Measurements from ENCODE around the gene SLC16A3. TPM values are rescaled to one million over a fixed set of nuclear protein-coding genes. Genes with fewer than 3 reads are reported as not detected.
"Not testable (repeated sequence)": the region's sequence is repeated elsewhere in the genome, so short reads cannot be mapped to it uniquely, and the experiment has no call there.

Gene SLC16A3
- total and polyA plus RNA-seq, 2 donors from 2014 or later: 28.8 to 85.7 TPM

DNA sequence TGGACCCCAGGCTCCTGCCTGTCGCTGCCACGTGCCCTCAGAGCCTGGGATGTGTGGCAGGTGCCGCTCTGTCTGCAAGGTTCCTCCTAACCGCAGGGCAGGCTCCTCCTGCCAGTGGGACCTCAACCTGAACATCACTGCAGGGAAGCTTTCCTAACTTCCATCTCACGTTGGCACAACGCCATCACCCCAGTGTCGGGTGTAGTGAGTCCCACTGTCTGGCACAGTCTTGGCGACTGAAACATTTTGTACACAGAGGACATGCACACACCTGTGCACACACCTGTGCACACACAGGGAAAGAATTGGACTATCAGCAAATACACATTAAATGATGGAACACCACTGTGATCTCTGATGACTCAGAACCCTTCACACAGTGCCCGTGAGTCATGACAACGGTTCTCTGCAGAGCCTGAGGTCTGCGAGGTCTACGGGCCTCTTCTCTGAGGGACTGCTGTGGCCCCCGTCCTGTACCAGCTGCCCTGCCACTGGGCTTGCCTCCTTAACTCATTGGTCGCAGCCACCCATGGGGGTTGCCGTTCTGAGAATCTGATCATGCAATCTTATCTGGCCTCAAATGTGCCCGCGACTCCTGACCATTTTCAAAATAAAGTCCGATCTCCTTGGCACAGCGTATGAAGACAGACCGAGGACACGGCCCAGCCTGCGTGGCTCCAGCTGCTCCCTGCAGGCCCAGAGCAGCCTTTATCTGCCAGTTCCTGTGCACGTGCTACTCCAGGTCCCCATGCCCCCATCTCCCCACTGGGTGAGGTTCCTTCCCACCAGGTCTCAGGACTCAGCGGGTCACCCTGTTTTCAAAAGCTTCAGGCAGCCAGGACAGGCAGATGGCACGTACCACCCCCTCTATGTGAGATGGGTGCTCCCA, 23.8 kb upstream of the SLC16A3 start:
- no peak overlapping the region for H3K9ac ChIP-seq (ENCODE audit: low read length in 3 of 3)
- no peak for FAIRE-seq
- no peaks in the 10 kb centered on the region for H3K9me3 ChIP-seq (ENCODE audit: control insufficient read depth in 2 of 3, insufficient read depth in 1 of 3, low read length in 3 of 3)
- peaks cover 0 to 2% (median 0%) of the 10 kb centered on the region in 3 donors for H3K4me1 ChIP-seq (ENCODE audit: control insufficient read depth in 2 of 3, insufficient read depth in 2 of 3, low read depth in 1 of 3, low read length in 3 of 3)
- intact Hi-C loops (cut with DNase I): loop anchor here (10.0 kb wide), 1 partner anchor 120 kb away; no protein-coding TSS in a partner anchor
- H3K27me3 ChIP-seq (ENCODE audit: control insufficient read depth, insufficient read depth, low read length): no peaks in the 10 kb centered on the region
- no peak overlapping the region for H3K4me3 ChIP-seq (ENCODE audit: low read length in 3 of 3)
- H3K36me3 ChIP-seq (ENCODE audit: control insufficient read depth in 2 of 3, insufficient read depth in 3 of 3, low read length in 3 of 3): no peaks in the 10 kb centered on the region
- no peak overlapping the region for H3K27ac ChIP-seq (ENCODE audit: low read depth in 2 of 2, low read length in 2 of 2)
- no peak for TF ChIP-seq CTCF (IDR thresholded peaks at IDR 0.05; ENCODE audit: borderline replicate concordance, extremely low read depth, insufficient read depth)
- no peak for DNase-seq

- Histone ChIP-seq H3K27ac (ENCODE audit: low read depth in 2 of 2, low read length in 2 of 2) (peak overlapping the region; percentile 28 to 48), H3K4me1 (ENCODE audit: control insufficient read depth in 2 of 3, insufficient read depth in 2 of 3, low read depth in 1 of 3, low read length in 3 of 3) (peaks cover 0 to 2% (median 0%) of the 10 kb centered on the region in 3 donors), H3K9ac (ENCODE audit: low read length in 3 of 3) (no peak overlapping the region), H3K9me3 (ENCODE audit: control insufficient read depth in 2 of 3, insufficient read depth in 1 of 3, low read length in 3 of 3) (no peaks in the 10 kb centered on the region), H3K36me3 (ENCODE audit: control insufficient read depth in 2 of 3, insufficient read depth in 3 of 3, low read length in 3 of 3) (no peaks in the 10 kb centered on the region), H3K27me3 (ENCODE audit: control insufficient read depth, insufficient read depth, low read length) (no peaks in the 10 kb centered on the region), H3K4me3 (ENCODE audit: low read length in 3 of 3) (peak overlapping the region in 1 of 3 donors; percentile 26)
- peak; percentile 92 for TF ChIP-seq CTCF (IDR thresholded peaks at IDR 0.05; ENCODE audit: borderline replicate concordance, extremely low read depth, insufficient read depth)
- intact Hi-C loops (cut with DNase I): loop anchor here (10.0 kb wide), 1 partner anchor 119 kb away; no protein-coding TSS in a partner anchor
- peak; percentile 72 to 94 (median 81) for DNase-seq
- no peak for FAIRE-seq
These were observed 22.9 kb upstream of the SLC16A3 start for GRCh38 chr17:82205720-82206508.

DNA sequence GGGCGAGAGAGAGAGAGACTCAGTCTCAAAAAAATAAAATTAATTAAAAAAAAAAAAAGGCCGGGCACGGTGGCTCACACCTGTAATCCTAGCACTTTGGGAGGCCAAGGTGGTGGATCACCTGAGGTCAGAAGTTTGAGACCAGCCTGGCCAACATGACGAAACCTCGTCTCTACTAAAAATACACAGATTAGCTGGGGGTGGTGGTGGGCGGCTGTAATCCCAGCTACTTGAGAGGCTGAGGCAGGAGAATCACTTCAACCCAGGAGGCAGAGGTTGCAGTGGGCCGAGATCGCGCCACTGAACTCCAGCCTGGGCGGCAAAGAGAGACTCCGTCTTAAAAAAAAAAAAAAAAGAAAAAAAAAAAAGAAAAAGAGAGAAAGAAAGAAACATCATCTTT, 18.2 kb upstream of the SLC16A3 start:
- H3K4me3 ChIP-seq (ENCODE audit: low read length in 3 of 3); H3K27ac ChIP-seq (ENCODE audit: low read depth in 2 of 2, low read length in 2 of 2); FAIRE-seq; DNase-seq; intact Hi-C loops (cut with DNase I); H3K27me3 ChIP-seq (ENCODE audit: control insufficient read depth, insufficient read depth, low read length); H3K9ac ChIP-seq (ENCODE audit: low read length in 3 of 3); H3K9me3 ChIP-seq (ENCODE audit: control insufficient read depth in 2 of 3, insufficient read depth in 1 of 3, low read length in 3 of 3); H3K36me3 ChIP-seq (ENCODE audit: control insufficient read depth in 2 of 3, insufficient read depth in 3 of 3, low read length in 3 of 3): not testable (repeated sequence)
- peaks cover 0 to 16% (median 0%) of the 10 kb centered on the region in 3 donors for H3K4me1 ChIP-seq (ENCODE audit: control insufficient read depth in 2 of 3, insufficient read depth in 2 of 3, low read depth in 1 of 3, low read length in 3 of 3)

Measured in kidney (tissue), 14 donors.